Measurements from ENCODE around the gene RFTN1. TPM values are rescaled to one million over a fixed set of nuclear protein-coding genes. Genes with fewer than 3 reads are reported as not detected.
A peak's percentile ranks its signal among the peaks of the same experiment; 100 is the strongest.

Gene RFTN1
- total and polyA plus RNA-seq, 9 of the 15 experiments (the other 6 are each of a cell fraction or from before 2014, with no cell fraction given): 0.08 to 0.51 (median 0.11) TPM; not detected in 6

DNA sequence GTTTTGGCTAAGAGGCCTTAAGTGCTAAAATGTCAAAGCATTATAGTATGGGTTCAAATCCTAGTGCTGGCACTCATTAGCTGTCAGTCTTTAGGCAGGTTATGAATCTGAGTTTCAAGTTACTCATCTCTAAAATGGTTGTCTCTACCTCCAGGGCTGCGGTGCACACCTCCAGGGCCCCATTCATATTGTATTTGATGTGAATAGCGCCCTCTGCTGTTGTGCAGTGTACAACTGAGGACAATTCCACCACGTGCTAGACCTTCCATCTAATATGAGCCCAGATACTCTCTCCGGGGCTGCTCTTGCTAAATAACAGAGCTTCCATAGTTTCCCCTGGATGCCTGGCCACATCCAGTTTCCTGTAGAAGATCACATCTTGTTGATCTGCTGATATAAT, 194.2 kb downstream of the RFTN1 start:
- Histone ChIP-seq H3K9me1 (ENCODE audit: control insufficient read depth, insufficient read depth, low read length) (no peaks in the 10 kb centered on the region), H3K27me3 (ENCODE audit: control insufficient read depth in 2 of 2, insufficient read depth in 2 of 2, low read length in 2 of 2) (no peaks in the 10 kb centered on the region), H3K4me3 (no peak overlapping the region), H3K27ac (ENCODE audit: extremely low read depth, low read depth, low read length) (peak overlapping the region; percentile 57; the same call in 2 of the 3 replicates), H3K4me1 (replicated peaks in 1 of 2; ENCODE audit: control insufficient read depth in 2 of 2, insufficient read depth in 2 of 2, low read length in 2 of 2) (peaks cover 0 to 12% of the 10 kb centered on the region in 2 experiments; a peak in 2 of 5 replicates), H4K20me1 (replicated peaks; ENCODE audit: control insufficient read depth, insufficient read depth, low read length) (no peaks in the 10 kb centered on the region), H3K9ac (ENCODE audit: insufficient read depth in 1 of 2, low read depth in 2 of 2, low read length in 2 of 2) (peak overlapping the region in 1 of 2 experiments; percentile 45; a peak in 2 of 4 replicates), H3K9me3 (replicated peaks; ENCODE audit: control insufficient read depth, insufficient read depth, low read depth, low read length) (no peaks in the 10 kb centered on the region), H2AFZ (ENCODE audit: low read depth, low read length) (peak overlapping the region; percentile 81), H3K36me3 (ENCODE audit: control insufficient read depth, insufficient read depth, low read length) (peaks cover 77% of the 10 kb centered on the region), H3K4me2 (ENCODE audit: insufficient read depth, low read length) (no peak overlapping the region), H3K79me2 (ENCODE audit: control insufficient read depth, insufficient read depth, low read length) (no peaks in the 10 kb centered on the region)
- peak; percentile 84 to 87 (median 84) for DNase-seq (ENCODE audit: extremely low read depth in 1 of 4, low spot score in 3 of 4)
- no TSS peak for BruUV-seq (replicated peaks)
- 24% methylated on average over 4 of the region's 4 CpGs for WGBS (ENCODE audit: insufficient coverage, low coverage, missing lambda C conversion rate)
- intact Hi-C loops (cut with micrococcal nuclease): loop anchor here (1.0 kb wide), 3 partner anchors 29 to 231 kb away; no protein-coding TSS in a partner anchor
- ATAC-seq: peak; percentile 97
- ChIA-PET POLR2A (interaction anchor here (0.7 to 1.1 kb wide), 2 partner anchors 17 to 54 kb away, joined by 3 read pairs; partner anchors contain the start of genes DPH3 and OXNAD1), CTCF (ENCODE audit: low intra/inter-chr PET ratio) (interaction anchor here (0.5 to 3.0 kb wide), 3 partner anchors 29 to 867 kb away, joined by 3 to 24 read pairs (median 13); no protein-coding TSS in a partner anchor)
- FAIRE-seq: peak; percentile 94
- in situ Hi-C loops (cut with MboI): no loop called here
- TF ChIP-seq GABPB2 (CRISPR knock-in tag; conservative IDR thresholded peaks at IDR 0.05) (no peak), RFX1 (IDR thresholded peaks at IDR 0.05) (no peak), CTBP1 (IDR thresholded peaks at IDR 0.05; ENCODE audit: borderline replicate concordance) (0 out of 2 replicates have a peak, but pooled peaks have one; percentile 13), HNRNPL (IDR thresholded peaks at IDR 0.05; ENCODE audit: low read depth, low read length) (no peak), BRD4 (IDR thresholded peaks at IDR 0.05) (no peak), GMEB1 (CRISPR knock-in tag; IDR thresholded peaks at IDR 0.05) (no peak), ZC3H8 (IDR thresholded peaks at IDR 0.05) (no peak), MITF (IDR thresholded peaks at IDR 0.05) (0 out of 2 replicates have a peak, but pooled peaks have one; percentile 14), DEAF1 (CRISPR knock-in tag; IDR thresholded peaks at IDR 0.05) (peak; percentile 58), GTF2F1 (IDR thresholded peaks at IDR 0.05; ENCODE audit: low read depth, low read length) (no peak), E2F1 (CRISPR knock-in tag; IDR thresholded peaks at IDR 0.05) (0 out of 2 replicates have a peak, but pooled peaks have one; percentile 46), KHSRP (IDR thresholded peaks at IDR 0.05) (no peak), HIVEP1 (CRISPR knock-in tag; IDR thresholded peaks at IDR 0.05) (no peak), ZFPM2 (CRISPR knock-in tag; IDR thresholded peaks at IDR 0.05) (no peak), LCOR (CRISPR knock-in tag; IDR thresholded peaks at IDR 0.05) (no peak), YY1 (IDR thresholded peaks at IDR 0.05; ENCODE audit: borderline replicate concordance in 1 of 3, control insufficient read depth in 1 of 3, extremely low read depth in 1 of 3, insufficient read depth in 3 of 3, insufficient read length in 1 of 3, insufficient replicate concordance in 2 of 3, low read depth in 1 of 3, low read length in 2 of 3) (peak in 1 of 3 experiments; percentile 61), CHD1 (IDR thresholded peaks at IDR 0.05; ENCODE audit: low read length) (no peak), CCAR2 (IDR thresholded peaks at IDR 0.05; ENCODE audit: low read depth, low read length) (no peak)
